A549 (cell line): ENCODE measurements around the gene PPFIA4. TPM values are rescaled to one million over a fixed set of nuclear protein-coding genes. Genes with fewer than 3 reads are reported as not detected.
A peak's percentile ranks its signal among the peaks of the same experiment; 100 is the strongest.

Experiments used
- ATAC-seq, 2 experiments: fragments of 200-7000 bp in 1 of 2; fragments of >200 bp in 1 of 2; cut with Nextera tagmentation in 1 of 2; cut with Tn5 transposase in 1 of 2; 3 replicates each; pipeline versions ENCODE4 v1.8.0 to v1.9.1; 2018 to 2020; ENCODE audit warnings: mild to moderate bottlenecking in 1 of 2, moderate library complexity in 1 of 2
- CTCF ChIA-PET: fragments of 300-600 bp; sonication (Branson Sonifier 250); formaldehyde crosslinking; extraction: SDS; loops from one replicate; lab custom pipeline; 2021; ENCODE audit warnings: antibody characterized with exemption, inconsistent platforms; lab: Yijun Ruan, JAX
- POLR2A ChIA-PET: fragments of 350-600 bp; formaldehyde crosslinking; extraction: SDS; loops from one replicate; lab custom pipeline; 2021; ENCODE audit warnings: antibody characterized with exemption, inconsistent platforms; lab: Yijun Ruan, JAX
- DNase-seq, 2 experiments: peaks; one replicate each; pipeline versions ENCODE4 v3.0.0 to v3.0.0-alpha.2; 2011 to 2016; ENCODE audit warnings: low read depth in 1 of 2, low spot score in 1 of 2
- FAIRE-seq: peaks from 2 replicates; lab custom pipeline; 2011; peaks lifted over from hg19 to GRCh38; lab: Jason Lieb, UNC
- H3K27ac ChIP-seq, 2 experiments: fragments of >200 bp; sonication (Bioruptor Twin); formaldehyde crosslinking; 3 replicates each; pipeline ENCODE4 v1.5.1; 2016 to 2017
- H3K4me1 ChIP-seq: fragments of >200 bp; sonication (Bioruptor Twin); formaldehyde crosslinking; 3 replicates; pipeline ENCODE4 v1.6.1; 2016
- H3K4me2 ChIP-seq: fragments of >200 bp; sonication (Bioruptor Twin); formaldehyde crosslinking; 3 replicates; pipeline ENCODE4 v1.6.1; 2016
- H3K4me3 ChIP-seq: fragments of >200 bp; sonication (Bioruptor Twin); formaldehyde crosslinking; 3 replicates; pipeline ENCODE4 v1.5.1; 2016
- H3K9me3 ChIP-seq: fragments of >200 bp; sonication (Bioruptor Twin); formaldehyde crosslinking; 3 replicates; pipeline ENCODE4 v1.6.1; 2016
- CEBPB ChIP-seq, 2 experiments: fragments of >200 bp in 1 of 2; sonication (Bioruptor Twin) in 1 of 2; formaldehyde crosslinking in 1 of 2; IDR thresholded peaks; 2 replicates each; pipeline ENCODE4 v1.6.1; 2012 to 2016
- CHD4 ChIP-seq: fragments of 200-600 bp; sonication (generic); IDR thresholded peaks from 2 replicates; pipeline ENCODE4 v1.6.1; 2016; ENCODE audit warnings: antibody characterized with exemption, mild to moderate bottlenecking, borderline replicate concordance
- EHMT2 ChIP-seq: fragments of 200-600 bp; sonication (generic); IDR thresholded peaks from 2 replicates; pipeline ENCODE4 v1.6.1; 2016; ENCODE audit warnings: antibody characterized with exemption, low read depth, mild to moderate bottlenecking, moderate library complexity
- FOSL2 ChIP-seq, 2 experiments: fragments of 450-650 bp in 1 of 2; fragments of >200 bp in 1 of 2; sonication (Bioruptor Twin) in 1 of 2; formaldehyde crosslinking; IDR thresholded peaks; 2 replicates each; pipeline versions ENCODE4 v1.5.0 to v1.6.1; 2016 to 2020; ENCODE audit warnings: mild to moderate bottlenecking in 1 of 2, moderate library complexity in 1 of 2
- HOXA7 ChIP-seq: fragments of 250-450 bp; sonication (Bioruptor Pico); IDR thresholded peaks from 2 replicates; pipeline ENCODE4 v1.5.0; 2020; ENCODE audit warnings: mild to moderate bottlenecking, moderate library complexity
- HOXB13 ChIP-seq: fragments of 250-450 bp; sonication (Bioruptor Pico); IDR thresholded peaks from 2 replicates; pipeline ENCODE4 v1.5.0; 2020; ENCODE audit warnings: low read depth, mild to moderate bottlenecking, moderate library complexity
- JUN ChIP-seq, 2 experiments: fragments of >200 bp; sonication (Bioruptor Twin); formaldehyde crosslinking; IDR thresholded peaks; 2 replicates in 1 of 2; 3 replicates in 1 of 2; pipeline ENCODE4 v1.6.1; 2016 to 2017
- MAFK ChIP-seq: fragments of 450-650 bp; IDR thresholded peaks from 2 replicates; pipeline ENCODE4 v1.6.1; 2014; ENCODE audit not compliant: partially characterized antibody
- MYC ChIP-seq: IDR thresholded peaks from 2 replicates; pipeline ENCODE4 v1.6.1; 2012; ENCODE audit warnings: mild to moderate bottlenecking, inconsistent platforms, low read length, improper control_type of control experiment, borderline replicate concordance
- NPAS2 ChIP-seq: fragments of 250-450 bp; sonication (Bioruptor Pico); IDR thresholded peaks from 2 replicates; pipeline ENCODE4 v1.8.0; 2022; ENCODE audit warnings: mild to moderate bottlenecking, moderate library complexity, borderline replicate concordance
- SMC3 ChIP-seq: fragments of >200 bp; sonication (Bioruptor Twin); formaldehyde crosslinking; IDR thresholded peaks from 3 replicates; pipeline ENCODE4 v1.6.1; 2018; ENCODE audit warnings: inconsistent platforms
- TFCP2L1 ChIP-seq: fragments of 250-450 bp; sonication (Bioruptor Pico); IDR thresholded peaks from 2 replicates; pipeline ENCODE4 v1.5.0; 2021; ENCODE audit warnings: mild to moderate bottlenecking
- ZC3H11A ChIP-seq: fragments of 450-650 bp; IDR thresholded peaks from 2 replicates; pipeline ENCODE4 v1.6.1; 2014; ENCODE audit warnings: antibody characterized with exemption, mild to moderate bottlenecking
- WGBS: methylation state at CpG from one replicate; pipeline ENCODE4 v1.1.6; 2017; ENCODE audit errors: missing lambda C conversion rate; 5-methylcytosine and 5-hydroxymethylcytosine counted together
- polyA plus RNA-seq, 4 experiments: library from polyadenylated mRNA; depleted of rRNA in 3 of 4; stranded (reverse); fragments of >200 nt; fragmentation: RNase III in 1 of 4; extraction: RNeasy Plus Mini Kit Qiagen cat#74134 plus additional on column Dnase treatment in 1 of 4; gene quantifications; 2 replicates in 3 of 4; 3 replicates in 1 of 4; pipeline ENCODE4 v1.2.3, GENCODE V29; 2011 to 2017
- TF ChIP-seq, protein P1 (sequence below): IDR thresholded peaks from 2 replicates; pipeline ENCODE4 v1.6.1; 2012
- TF ChIP-seq, protein P2 (sequence below): fragments of >200 bp; sonication (Bioruptor Twin); formaldehyde crosslinking; IDR thresholded peaks from 3 replicates; pipeline ENCODE4 v1.5.1; 2016
- TF ChIP-seq, protein P3 (sequence below): fragments of >200 bp; sonication (Bioruptor Twin); formaldehyde crosslinking; IDR thresholded peaks from 3 replicates; pipeline ENCODE4 v1.6.1; 2016
- TF ChIP-seq, protein P4 (sequence below): IDR thresholded peaks from 2 replicates; pipeline ENCODE4 v1.6.1; 2012
- TF ChIP-seq, protein P5 (sequence below): fragments of 150-350 bp; IDR thresholded peaks from 2 replicates; pipeline ENCODE4 v1.6.1; 2014; ENCODE audit warnings: low read depth, mild to moderate bottlenecking, low read length
- TF ChIP-seq, protein P6 (sequence below): IDR thresholded peaks from 2 replicates; pipeline ENCODE4 v1.6.1; 2012; ENCODE audit warnings: low read depth, borderline replicate concordance

Gene PPFIA4
- polyA plus RNA-seq, 2 of the 4 experiments (the other 2 are of a cell fraction), result 0.47 to 0.63 TPM

DNA sequence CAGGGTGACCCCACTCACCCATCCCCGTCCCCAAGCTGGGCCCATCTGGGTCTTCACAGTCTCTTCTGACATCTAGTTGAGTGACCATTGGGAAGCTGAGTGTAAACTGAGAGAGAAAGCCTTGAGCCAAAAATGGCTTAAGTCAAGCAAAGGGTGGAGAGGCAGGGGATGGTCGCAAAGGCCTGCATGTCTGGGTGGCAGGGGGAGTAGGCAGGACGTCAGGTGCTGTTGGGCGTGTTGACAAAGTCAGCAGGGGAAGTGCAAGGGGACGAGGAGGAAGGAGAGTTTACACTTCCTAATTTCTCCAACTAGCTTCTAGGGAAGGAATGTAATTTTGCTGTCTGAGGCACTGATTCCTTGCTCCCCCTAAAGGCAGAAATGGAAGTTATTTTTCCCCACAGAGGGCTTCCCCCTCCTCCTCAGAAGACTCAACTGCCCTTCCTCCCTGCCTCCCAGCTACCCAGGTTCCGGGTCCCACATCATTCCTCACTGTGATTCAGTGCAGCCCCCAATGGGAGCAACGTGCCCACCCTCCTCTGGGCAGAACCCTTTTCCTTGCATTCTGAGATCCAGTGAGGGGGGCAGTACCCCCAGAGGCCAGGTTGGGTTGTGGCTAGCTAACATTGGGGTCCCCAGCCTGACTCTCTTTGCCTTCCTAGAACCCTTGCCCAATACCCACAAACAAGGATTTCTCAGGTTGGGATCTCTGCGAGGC is 100.0 kb downstream of the PPFIA4 start:
- CTCF ChIA-PET, result interaction anchor here (0.6 to 9.0 kb wide), 22 partner anchors 8 to 147 kb away, joined by 3 to 91 read pairs (median 4); no protein-coding TSS in a partner anchor
- no peak for FAIRE-seq

DNA sequence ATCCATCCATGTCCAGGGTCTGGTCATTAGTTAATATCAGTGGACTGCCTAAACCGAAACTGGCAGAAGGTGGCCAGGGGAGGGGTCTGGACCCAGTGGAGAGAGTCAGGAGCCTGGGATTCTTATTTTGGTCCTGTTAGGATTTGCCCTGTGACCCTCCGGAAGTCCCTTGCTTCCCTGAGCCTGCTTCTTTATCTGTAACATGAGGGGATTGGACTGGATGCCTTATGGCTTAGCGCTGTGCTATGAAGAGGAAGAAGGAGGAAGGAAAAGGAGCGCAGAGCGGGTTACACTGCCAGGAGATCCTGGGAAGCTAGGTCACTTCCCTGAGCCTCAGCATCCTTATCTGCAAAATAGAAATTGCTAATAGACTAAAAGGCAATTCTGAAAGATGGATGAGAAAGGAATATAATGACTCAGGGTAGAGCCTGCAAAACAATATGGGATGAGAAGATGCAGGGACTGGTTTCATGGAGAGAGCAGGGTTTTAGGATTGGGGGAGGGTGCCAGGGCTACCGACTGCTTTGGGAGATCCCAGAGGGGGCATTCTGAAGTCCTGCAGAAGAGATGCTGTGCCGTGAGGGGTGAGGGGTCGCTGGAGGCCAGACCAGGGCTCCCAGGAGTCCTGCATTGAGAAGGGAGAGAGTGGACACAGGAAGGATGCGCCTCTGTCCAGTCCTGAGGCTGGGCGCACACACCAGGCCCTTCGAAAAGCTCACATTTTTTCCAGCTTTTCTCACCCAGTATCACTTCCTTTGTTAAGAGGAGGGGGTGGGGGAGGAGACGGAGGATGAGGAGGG is 100.8 kb downstream of the PPFIA4 start:
- CTCF ChIA-PET, result interaction anchor here (0.8 to 9.0 kb wide), 20 partner anchors 8 to 146 kb away, joined by 3 to 91 read pairs (median 6); partner anchors contain the start of gene MYBPH
- WGBS, result 49% methylated on average over 12 of the region's 12 CpGs
- DNase-seq, result no peak
- peak in 1 of 2 experiments; percentile 37; a peak in 3 of 6 replicates for ATAC-seq
- H3K4me3 ChIP-seq, result peak overlapping the region; percentile 41
- no peaks in the 10 kb centered on the region for H3K9me3 ChIP-seq
- FAIRE-seq, result no peak
- H3K27ac ChIP-seq, result peak overlapping the region in 1 of 2 experiments; percentile 67; a peak in 3 of 6 replicates
- H3K4me1 ChIP-seq, result peaks cover 23% of the 10 kb centered on the region; the same call in 1 of the 3 replicates
- peak overlapping the region; percentile 92 for H3K4me2 ChIP-seq
- POLR2A ChIA-PET, result interaction anchor here (1.2 kb wide), 1 partner anchor 120 kb away, joined by 3 read pairs; the partner anchor contains the start of gene TMEM183A
- TF ChIP-seq MAFK (no peak), SMC3 (no peak), EHMT2 (no peak), MYC (no peak), CEBPB (IDR thresholded peaks at IDR 0.05) (no peak), CHD4 (no peak)
- TF ChIP-seq, protein P1, sequence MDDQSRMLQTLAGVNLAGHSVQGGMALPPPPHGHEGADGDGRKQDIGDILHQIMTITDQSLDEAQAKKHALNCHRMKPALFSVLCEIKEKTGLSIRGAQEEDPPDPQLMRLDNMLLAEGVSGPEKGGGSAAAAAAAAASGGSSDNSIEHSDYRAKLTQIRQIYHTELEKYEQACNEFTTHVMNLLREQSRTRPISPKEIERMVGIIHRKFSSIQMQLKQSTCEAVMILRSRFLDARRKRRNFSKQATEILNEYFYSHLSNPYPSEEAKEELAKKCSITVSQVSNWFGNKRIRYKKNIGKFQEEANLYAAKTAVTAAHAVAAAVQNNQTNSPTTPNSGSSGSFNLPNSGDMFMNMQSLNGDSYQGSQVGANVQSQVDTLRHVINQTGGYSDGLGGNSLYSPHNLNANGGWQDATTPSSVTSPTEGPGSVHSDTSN, result no peak

More for the DNA sequence above, 100.0 kb downstream of the PPFIA4 start:
- H3K4me2 ChIP-seq, result 0 out of 3 replicates have a peak overlapping the region, but pooled peaks have one; percentile 92
- H3K4me3 ChIP-seq, result peak overlapping the region; percentile 2; the same call in 1 of the 3 replicates
- TF ChIP-seq, protein P2, sequence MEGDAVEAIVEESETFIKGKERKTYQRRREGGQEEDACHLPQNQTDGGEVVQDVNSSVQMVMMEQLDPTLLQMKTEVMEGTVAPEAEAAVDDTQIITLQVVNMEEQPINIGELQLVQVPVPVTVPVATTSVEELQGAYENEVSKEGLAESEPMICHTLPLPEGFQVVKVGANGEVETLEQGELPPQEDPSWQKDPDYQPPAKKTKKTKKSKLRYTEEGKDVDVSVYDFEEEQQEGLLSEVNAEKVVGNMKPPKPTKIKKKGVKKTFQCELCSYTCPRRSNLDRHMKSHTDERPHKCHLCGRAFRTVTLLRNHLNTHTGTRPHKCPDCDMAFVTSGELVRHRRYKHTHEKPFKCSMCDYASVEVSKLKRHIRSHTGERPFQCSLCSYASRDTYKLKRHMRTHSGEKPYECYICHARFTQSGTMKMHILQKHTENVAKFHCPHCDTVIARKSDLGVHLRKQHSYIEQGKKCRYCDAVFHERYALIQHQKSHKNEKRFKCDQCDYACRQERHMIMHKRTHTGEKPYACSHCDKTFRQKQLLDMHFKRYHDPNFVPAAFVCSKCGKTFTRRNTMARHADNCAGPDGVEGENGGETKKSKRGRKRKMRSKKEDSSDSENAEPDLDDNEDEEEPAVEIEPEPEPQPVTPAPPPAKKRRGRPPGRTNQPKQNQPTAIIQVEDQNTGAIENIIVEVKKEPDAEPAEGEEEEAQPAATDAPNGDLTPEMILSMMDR, result peak; percentile 39
- TF ChIP-seq TFCP2L1 (CRISPR knock-in tag), result no peak
- TF ChIP-seq, protein P3, sequence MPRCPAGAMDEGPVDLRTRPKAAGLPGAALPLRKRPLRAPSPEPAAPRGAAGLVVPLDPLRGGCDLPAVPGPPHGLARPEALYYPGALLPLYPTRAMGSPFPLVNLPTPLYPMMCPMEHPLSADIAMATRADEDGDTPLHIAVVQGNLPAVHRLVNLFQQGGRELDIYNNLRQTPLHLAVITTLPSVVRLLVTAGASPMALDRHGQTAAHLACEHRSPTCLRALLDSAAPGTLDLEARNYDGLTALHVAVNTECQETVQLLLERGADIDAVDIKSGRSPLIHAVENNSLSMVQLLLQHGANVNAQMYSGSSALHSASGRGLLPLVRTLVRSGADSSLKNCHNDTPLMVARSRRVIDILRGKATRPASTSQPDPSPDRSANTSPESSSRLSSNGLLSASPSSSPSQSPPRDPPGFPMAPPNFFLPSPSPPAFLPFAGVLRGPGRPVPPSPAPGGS, result no peak
- H3K9me3 ChIP-seq, result no peaks in the 10 kb centered on the region
- WGBS, result 36% methylated on average over 8 of the region's 8 CpGs
- peak; percentile 11 to 49; a peak in 3 of 6 replicates for ATAC-seq
- POLR2A ChIA-PET, result no interaction called here
- H3K27ac ChIP-seq, result no peak overlapping the region
- peaks cover 23% of the 10 kb centered on the region; the same call in 1 of the 3 replicates for H3K4me1 ChIP-seq
- DNase-seq, result peak in 1 of 2 experiments; percentile 40

DNA sequence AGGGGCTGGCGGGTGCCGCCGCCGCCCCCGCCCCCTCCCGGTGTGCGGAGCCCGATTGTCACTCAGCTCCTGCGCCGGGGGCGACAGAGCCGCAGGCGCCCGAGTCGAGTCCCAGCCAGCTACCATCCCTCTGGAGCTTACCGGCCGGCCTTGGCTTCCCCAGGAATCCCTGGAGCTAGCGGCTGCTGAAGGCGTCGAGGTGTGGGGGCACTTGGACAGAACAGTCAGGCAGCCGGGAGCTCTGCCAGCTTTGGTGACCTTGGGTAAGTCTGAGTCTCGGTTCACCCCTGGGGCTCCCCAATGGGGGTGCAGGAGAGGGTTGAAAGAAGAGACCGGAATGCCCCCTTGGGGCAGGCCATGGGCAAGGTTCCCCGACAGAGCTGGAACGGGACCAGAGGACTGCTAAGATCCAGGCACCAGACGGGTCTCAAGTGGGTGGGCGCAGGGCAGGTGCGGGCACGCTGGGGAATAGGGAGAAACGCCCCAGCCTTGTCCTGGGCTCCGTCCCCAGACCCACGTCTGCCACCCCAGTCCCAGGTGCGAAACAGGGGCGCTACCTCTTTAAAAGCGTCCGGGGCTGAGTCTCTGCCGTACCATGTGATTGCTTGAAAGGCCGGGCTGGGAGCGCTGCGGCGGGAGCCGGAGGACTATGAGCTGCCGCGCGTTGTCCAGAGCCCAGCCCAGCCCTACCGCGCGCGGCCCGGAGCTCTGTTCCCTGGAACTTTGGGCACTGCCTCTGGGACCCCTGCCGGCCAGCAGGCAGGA is 101.6 kb downstream of the PPFIA4 start, which contains the start of gene ADORA1:
TSS of gene ADORA1 (plus strand) at position 61 of the 765 bp plus-strand sequence. CDS start 1,116 bp downstream, outside the sequence.
- peak; percentile 43 to 55 for DNase-seq
- ATAC-seq, result peak; percentile 88 to 93
- ChIA-PET POLR2A (interaction anchor here (1.2 kb wide), 1 partner anchor 120 kb away, joined by 3 read pairs; the partner anchor contains the start of gene TMEM183A), CTCF (interaction anchor here (0.8 to 9.0 kb wide), 18 partner anchors 9 to 141 kb away, joined by 3 to 91 read pairs (median 5); partner anchors contain the start of gene MYBPH)
- Histone ChIP-seq H3K9me3 (no peaks in the 10 kb centered on the region), H3K27ac (peak within 1 kb of the TSS; percentile 32 to 67; a peak in 4 of 6 replicates), H3K4me1 (peaks cover 23% of the 10 kb centered on the region; the same call in 1 of the 3 replicates), H3K4me2 (peak within 1 kb of the TSS; percentile 92), H3K4me3 (peak within 1 kb of the TSS; percentile 41)
- 0% methylated on average over 14 of the region's 51 CpGs for WGBS
- FAIRE-seq, result no peak
- TF ChIP-seq JUN (IDR thresholded peaks at IDR 0.05), result no peak
- TF ChIP-seq MYC, result no peak
- TF ChIP-seq, protein P4, sequence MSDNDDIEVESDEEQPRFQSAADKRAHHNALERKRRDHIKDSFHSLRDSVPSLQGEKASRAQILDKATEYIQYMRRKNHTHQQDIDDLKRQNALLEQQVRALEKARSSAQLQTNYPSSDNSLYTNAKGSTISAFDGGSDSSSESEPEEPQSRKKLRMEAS, result peak; percentile 27; the same call in 1 of the 2 replicates
- no peak for TF ChIP-seq ZC3H11A
- no peak for TF ChIP-seq HOXA7
- TF ChIP-seq, protein P5, sequence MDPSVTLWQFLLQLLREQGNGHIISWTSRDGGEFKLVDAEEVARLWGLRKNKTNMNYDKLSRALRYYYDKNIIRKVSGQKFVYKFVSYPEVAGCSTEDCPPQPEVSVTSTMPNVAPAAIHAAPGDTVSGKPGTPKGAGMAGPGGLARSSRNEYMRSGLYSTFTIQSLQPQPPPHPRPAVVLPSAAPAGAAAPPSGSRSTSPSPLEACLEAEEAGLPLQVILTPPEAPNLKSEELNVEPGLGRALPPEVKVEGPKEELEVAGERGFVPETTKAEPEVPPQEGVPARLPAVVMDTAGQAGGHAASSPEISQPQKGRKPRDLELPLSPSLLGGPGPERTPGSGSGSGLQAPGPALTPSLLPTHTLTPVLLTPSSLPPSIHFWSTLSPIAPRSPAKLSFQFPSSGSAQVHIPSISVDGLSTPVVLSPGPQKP, result no peak
- no peak for TF ChIP-seq HOXB13 (CRISPR knock-in tag)
- TF ChIP-seq NPAS2, result no peak
- no peak for TF ChIP-seq FOSL2 (IDR thresholded peaks at IDR 0.05)
- TF ChIP-seq FOSL2 (CRISPR knock-in tag; IDR thresholded peaks at IDR 0.05), result no peak
- TF ChIP-seq, protein P6, sequence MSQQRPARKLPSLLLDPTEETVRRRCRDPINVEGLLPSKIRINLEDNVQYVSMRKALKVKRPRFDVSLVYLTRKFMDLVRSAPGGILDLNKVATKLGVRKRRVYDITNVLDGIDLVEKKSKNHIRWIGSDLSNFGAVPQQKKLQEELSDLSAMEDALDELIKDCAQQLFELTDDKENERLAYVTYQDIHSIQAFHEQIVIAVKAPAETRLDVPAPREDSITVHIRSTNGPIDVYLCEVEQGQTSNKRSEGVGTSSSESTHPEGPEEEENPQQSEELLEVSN, result peak; percentile 48; the same call in 1 of the 2 replicates
